Astrocyte (in vitro differentiated cells and primary cell): ENCODE results near the gene RABL2B.

Experiments
- CTCF ChIP-seq: IDR thresholded peaks from 2 replicates; pipeline ENCODE4 v1.5.1; 2011; ENCODE audit warnings: low read depth, mild to moderate bottlenecking, inconsistent platforms, low read length, moderate library complexity; ENCODE audit not compliant: insufficient read depth
- EZH2 ChIP-seq: IDR thresholded peaks from 2 replicates; pipeline ENCODE4 v1.6.1; 2012; ENCODE audit warnings: mild to moderate bottlenecking, low read length, inconsistent platforms; ENCODE audit not compliant: insufficient read depth

DNA sequence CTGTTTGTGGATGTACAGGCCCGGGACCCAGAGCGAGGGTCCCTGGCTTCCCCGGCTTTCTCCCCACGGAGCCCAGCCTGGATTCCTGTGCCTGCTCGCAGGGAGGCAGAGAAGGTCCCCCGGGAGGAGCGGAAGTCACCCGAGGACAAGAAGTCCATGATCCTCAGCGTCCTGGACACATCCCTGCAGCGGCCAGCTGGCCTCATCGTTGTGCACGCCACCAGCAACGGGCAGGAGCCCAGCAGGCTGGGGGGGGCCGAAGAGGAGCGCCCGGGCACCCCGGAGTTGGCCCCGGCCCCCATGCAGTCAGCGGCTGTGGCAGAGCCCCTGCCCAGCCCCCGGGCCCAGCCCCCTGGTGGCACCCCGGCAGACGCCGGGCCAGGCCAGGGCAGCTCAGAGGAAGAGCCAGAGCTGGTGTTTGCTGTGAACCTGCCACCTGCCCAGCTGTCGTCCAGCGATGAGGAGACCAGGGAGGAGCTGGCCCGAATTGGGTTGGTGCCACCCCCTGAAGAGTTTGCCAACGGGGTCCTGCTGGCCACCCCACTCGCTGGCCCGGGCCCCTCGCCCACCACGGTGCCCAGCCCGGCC, 62.1 kb downstream of the RABL2B start:
- no peak for TF ChIP-seq CTCF
- TF ChIP-seq EZH2: no peak
